GM18502 (cell line): ENCODE data around the gene AMIGO2.
"Not testable (repeated sequence)": the region's sequence is repeated elsewhere in the genome, so short reads cannot be mapped to it uniquely, and the experiment has no call there.

Experiments used
- ATAC-seq: cut with Tn5 transposase; IDR thresholded peaks from one replicate; pipeline ENCODE4 v1.9.1; 2021; ENCODE audit warnings: mild to moderate bottlenecking; ENCODE audit not compliant: unreplicated experiment, poor library complexity

Gene AMIGO2

GRCh38 chr12:47075192-47076084 is 4.3 kb downstream of the AMIGO2 start:
- no peak for ATAC-seq

GRCh38 chr12:47074757-47075156 is 5.0 kb downstream of the AMIGO2 start:
- no peak for ATAC-seq

- no peak for ATAC-seq
Observed at GRCh38 chr12:47073951-47074350, 5.8 kb downstream of the AMIGO2 start.

- ATAC-seq = no peak
Observed at GRCh38 chr12:47071241-47071852, 8.4 kb downstream of the AMIGO2 start.

GRCh38 chr12:47070310-47070709 is 9.4 kb downstream of the AMIGO2 start:
- ATAC-seq = no peak

- no peak for ATAC-seq
Observed at GRCh38 chr12:47068539-47068938, 11.2 kb downstream of the AMIGO2 start.

- ATAC-seq = no peak
Observed at GRCh38 chr12:47067771-47068431, 11.9 kb downstream of the AMIGO2 start.

- no peak for ATAC-seq
Observed at GRCh38 chr12:47067176-47067575, 12.6 kb downstream of the AMIGO2 start.

- no peak for ATAC-seq
Observed at GRCh38 chr12:47066278-47067025, 13.3 kb downstream of the AMIGO2 start.

- no peak for ATAC-seq
Observed at GRCh38 chr12:47065546-47065945, 14.2 kb downstream of the AMIGO2 start.

GRCh38 chr12:47058640-47059039 is 21.1 kb downstream of the AMIGO2 start:
- ATAC-seq = not testable (repeated sequence)

GRCh38 chr12:47056944-47057343 is 22.8 kb downstream of the AMIGO2 start:
- ATAC-seq = not testable (repeated sequence)

GRCh38 chr12:47055856-47056255 is 23.9 kb downstream of the AMIGO2 start:
- ATAC-seq = not testable (repeated sequence)

- ATAC-seq = no peak
Observed at GRCh38 chr12:47054659-47055058, 25.1 kb downstream of the AMIGO2 start.

- no peak for ATAC-seq
Observed at GRCh38 chr12:47053961-47054360, 25.8 kb downstream of the AMIGO2 start.

- ATAC-seq = no peak
Observed at GRCh38 chr12:47052274-47052673, 27.5 kb downstream of the AMIGO2 start.

- ATAC-seq = not testable (repeated sequence)
Observed at GRCh38 chr12:47051291-47051690, 28.5 kb downstream of the AMIGO2 start.

- no peak for ATAC-seq
Observed at GRCh38 chr12:47048541-47048940, 31.2 kb downstream of the AMIGO2 start.

- no peak for ATAC-seq
Observed at GRCh38 chr12:47041327-47041726, 38.4 kb downstream of the AMIGO2 start.

- no peak for ATAC-seq
Observed at GRCh38 chr12:47039756-47040155, 40.0 kb downstream of the AMIGO2 start.
